ENCODE data around the gene PRKD3.
"Not testable (repeated sequence)": the region's sequence is repeated elsewhere in the genome, so short reads cannot be mapped to it uniquely, and the experiment has no call there.

PRKD3 gene

GRCh38 chr2:37306024-37306423, 18.6 kb downstream of the PRKD3 start:
- H3K9ac ChIP-seq (ENCODE audit: low read length): no peak overlapping the region
- H3K4me3 ChIP-seq (ENCODE audit: low read depth in 1 of 2, low read length in 2 of 2): no peak overlapping the region
- H3K4me1 ChIP-seq (ENCODE audit: insufficient read depth, low read length): peaks cover 10% of the 10 kb centered on the region
- no peaks in the 10 kb centered on the region for H3K9me3 ChIP-seq (ENCODE audit: low read length)
- no peak overlapping the region for H3K27ac ChIP-seq (ENCODE audit: low read depth, low read length)
- H3K27me3 ChIP-seq (ENCODE audit: control insufficient read depth in 1 of 2, insufficient read depth in 2 of 2, low read length in 2 of 2): no peaks in the 10 kb centered on the region
- no peaks in the 10 kb centered on the region for H3K36me3 ChIP-seq (ENCODE audit: insufficient read depth, low read length)

GRCh38 chr2:37302701-37303252, 21.9 kb downstream of the PRKD3 start:
- no peak overlapping the region for H3K9ac ChIP-seq (ENCODE audit: low read length)
- no peaks in the 10 kb centered on the region for H3K9me3 ChIP-seq (ENCODE audit: low read length)
- no peaks in the 10 kb centered on the region for H3K27me3 ChIP-seq (ENCODE audit: control insufficient read depth in 1 of 2, insufficient read depth in 2 of 2, low read length in 2 of 2)
- H3K36me3 ChIP-seq (ENCODE audit: insufficient read depth, low read length): no peaks in the 10 kb centered on the region
- H3K4me1 ChIP-seq (ENCODE audit: insufficient read depth, low read length): peaks cover 10% of the 10 kb centered on the region
- H3K27ac ChIP-seq (ENCODE audit: low read depth, low read length): no peak overlapping the region
- H3K4me3 ChIP-seq (ENCODE audit: low read depth in 1 of 2, low read length in 2 of 2): no peak overlapping the region

DNA sequence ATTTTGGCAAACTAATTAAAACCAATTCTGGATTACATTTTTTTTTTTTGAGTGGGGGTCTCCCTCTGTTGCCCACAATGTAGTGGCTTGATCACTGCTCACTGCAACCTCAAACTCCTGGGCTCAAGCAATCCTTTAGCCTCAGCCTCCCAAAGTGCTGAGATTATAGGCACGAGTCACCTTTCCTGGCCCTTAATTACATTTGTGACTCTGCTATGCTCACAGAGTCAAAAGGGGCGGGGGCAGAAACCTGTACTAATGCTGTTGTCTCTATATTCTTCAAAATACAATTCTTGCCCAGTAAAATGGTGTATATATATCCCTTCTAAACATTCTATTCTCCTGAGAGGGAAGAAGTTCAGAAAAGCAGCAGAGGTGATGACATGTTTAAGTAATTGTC, 23.2 kb downstream of the PRKD3 start:
- Histone ChIP-seq H3K9me3 (ENCODE audit: low read length) (no peaks in the 10 kb centered on the region), H3K36me3 (ENCODE audit: insufficient read depth, low read length) (no peaks in the 10 kb centered on the region), H3K27me3 (ENCODE audit: control insufficient read depth in 1 of 2, insufficient read depth in 2 of 2, low read length in 2 of 2) (no peaks in the 10 kb centered on the region), H3K9ac (ENCODE audit: low read length) (no peak overlapping the region), H3K4me3 (ENCODE audit: low read depth in 1 of 2, low read length in 2 of 2) (no peak overlapping the region), H3K4me1 (ENCODE audit: insufficient read depth, low read length) (peaks cover 14% of the 10 kb centered on the region), H3K27ac (ENCODE audit: low read depth, low read length) (no peak overlapping the region)

- H3K9ac ChIP-seq (ENCODE audit: low read length): no peak overlapping the region
- no peaks in the 10 kb centered on the region for H3K36me3 ChIP-seq (ENCODE audit: insufficient read depth, low read length)
- H3K27me3 ChIP-seq (ENCODE audit: control insufficient read depth in 1 of 2, insufficient read depth in 2 of 2, low read length in 2 of 2): no peaks in the 10 kb centered on the region
- no peaks in the 10 kb centered on the region for H3K9me3 ChIP-seq (ENCODE audit: low read length)
- H3K4me3 ChIP-seq (ENCODE audit: low read depth in 1 of 2, low read length in 2 of 2): no peak overlapping the region
- no peak overlapping the region for H3K27ac ChIP-seq (ENCODE audit: low read depth, low read length)
- peaks cover 14% of the 10 kb centered on the region for H3K4me1 ChIP-seq (ENCODE audit: insufficient read depth, low read length)
Observed at GRCh38 chr2:37300578-37300977, 24.1 kb downstream of the PRKD3 start.

DNA sequence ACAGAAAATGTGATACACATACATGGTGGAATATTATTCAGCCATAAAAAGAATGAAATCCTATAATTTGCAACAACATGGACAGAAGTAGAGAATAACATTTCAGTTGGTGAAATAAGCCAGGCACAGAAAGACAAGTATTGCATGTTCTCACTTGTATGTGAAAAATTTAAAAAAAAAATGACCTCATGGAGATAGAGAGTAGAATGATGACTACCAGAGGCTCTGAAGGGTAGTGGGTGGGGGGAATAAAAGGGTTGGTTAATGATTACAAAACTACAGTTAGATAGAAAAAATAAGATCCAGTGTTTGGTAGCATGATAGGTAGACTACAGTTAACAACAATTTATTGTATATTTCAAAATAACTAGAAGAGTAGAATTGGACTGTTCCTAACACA, 24.5 kb downstream of the PRKD3 start:
- Histone ChIP-seq H3K36me3 (ENCODE audit: insufficient read depth, low read length) (no peaks in the 10 kb centered on the region), H3K4me1 (ENCODE audit: insufficient read depth, low read length) (peaks cover 10% of the 10 kb centered on the region), H3K27me3 (ENCODE audit: control insufficient read depth in 1 of 2, insufficient read depth in 2 of 2, low read length in 2 of 2) (no peaks in the 10 kb centered on the region), H3K27ac (ENCODE audit: low read depth, low read length) (no peak overlapping the region), H3K9ac (ENCODE audit: low read length) (no peak overlapping the region), H3K9me3 (ENCODE audit: low read length) (no peaks in the 10 kb centered on the region), H3K4me3 (ENCODE audit: low read depth in 1 of 2, low read length in 2 of 2) (no peak overlapping the region)

DNA sequence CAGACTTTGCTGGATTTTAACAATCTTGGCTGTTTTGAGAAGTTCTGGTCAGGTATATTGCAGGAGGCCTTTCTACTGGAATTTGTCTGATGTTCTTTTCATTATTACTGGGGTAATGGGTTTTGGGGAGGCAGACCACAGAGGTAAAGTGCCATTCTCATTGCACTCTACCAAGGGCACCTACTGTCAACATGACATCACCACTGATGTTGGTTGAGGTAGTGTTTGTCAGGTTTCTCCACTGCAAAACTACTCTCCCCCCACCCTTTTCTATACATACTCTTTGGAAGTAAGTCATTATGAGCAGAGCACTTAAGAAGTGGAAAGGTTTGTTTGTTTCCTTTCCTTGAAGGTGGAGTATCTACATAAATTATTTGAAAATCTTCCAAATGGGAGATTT, 27.0 kb downstream of the PRKD3 start:
- Histone ChIP-seq H3K9ac (ENCODE audit: low read length) (no peak overlapping the region), H3K9me3 (ENCODE audit: low read length) (no peaks in the 10 kb centered on the region), H3K27me3 (ENCODE audit: control insufficient read depth in 1 of 2, insufficient read depth in 2 of 2, low read length in 2 of 2) (no peaks in the 10 kb centered on the region), H3K27ac (ENCODE audit: low read depth, low read length) (no peak overlapping the region), H3K4me1 (ENCODE audit: insufficient read depth, low read length) (peaks cover 10% of the 10 kb centered on the region), H3K4me3 (ENCODE audit: low read depth in 1 of 2, low read length in 2 of 2) (no peak overlapping the region), H3K36me3 (ENCODE audit: insufficient read depth, low read length) (no peaks in the 10 kb centered on the region)

GRCh38 chr2:37295469-37296073, 29.1 kb downstream of the PRKD3 start:
- Histone ChIP-seq H3K9me3 (ENCODE audit: low read length) (no peaks in the 10 kb centered on the region), H3K9ac (ENCODE audit: low read length) (no peak overlapping the region)

DNA sequence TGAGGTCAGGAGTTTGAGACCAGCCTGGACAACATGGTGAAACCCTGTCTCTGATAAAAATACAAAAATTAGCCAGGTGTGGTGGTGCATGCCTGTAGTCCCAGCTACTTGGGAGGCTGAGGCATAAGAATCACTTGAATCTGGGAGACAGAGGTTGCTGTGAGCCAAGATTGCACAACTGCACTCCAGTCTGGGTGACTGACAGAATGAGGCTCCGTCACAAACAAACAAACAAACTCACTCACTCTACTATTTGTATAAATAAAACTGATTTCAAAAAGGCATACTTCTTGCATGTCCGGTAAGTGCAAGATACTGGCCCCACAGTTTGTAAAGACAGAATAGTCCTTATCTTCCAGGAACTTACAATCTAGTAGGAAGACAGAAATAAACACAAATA, 29.8 kb downstream of the PRKD3 start:
- H3K27ac ChIP-seq (ENCODE audit: low read depth, low read length); H3K9me3 ChIP-seq (ENCODE audit: low read length); H3K4me1 ChIP-seq (ENCODE audit: insufficient read depth, low read length); H3K4me3 ChIP-seq (ENCODE audit: low read depth in 1 of 2, low read length in 2 of 2); H3K27me3 ChIP-seq (ENCODE audit: control insufficient read depth in 1 of 2, insufficient read depth in 2 of 2, low read length in 2 of 2); H3K9ac ChIP-seq (ENCODE audit: low read length): not testable (repeated sequence)
- H3K36me3 ChIP-seq (ENCODE audit: insufficient read depth, low read length): peaks cover 18% of the 10 kb centered on the region

More at GRCh38 chr2:37295469-37296073, 29.1 kb downstream of the PRKD3 start:
- peaks cover 4% of the 10 kb centered on the region for H3K4me1 ChIP-seq (ENCODE audit: insufficient read depth, low read length)
- H3K4me3 ChIP-seq (ENCODE audit: low read depth in 1 of 2, low read length in 2 of 2): no peak overlapping the region
- H3K27ac ChIP-seq (ENCODE audit: low read depth, low read length): no peak overlapping the region
- no peaks in the 10 kb centered on the region for H3K27me3 ChIP-seq (ENCODE audit: control insufficient read depth in 1 of 2, insufficient read depth in 2 of 2, low read length in 2 of 2)
- peaks cover 11% of the 10 kb centered on the region for H3K36me3 ChIP-seq (ENCODE audit: insufficient read depth, low read length)

- no peak overlapping the region for H3K4me3 ChIP-seq (ENCODE audit: low read depth in 1 of 2, low read length in 2 of 2)
- H3K9ac ChIP-seq (ENCODE audit: low read length): no peak overlapping the region
- no peaks in the 10 kb centered on the region for H3K4me1 ChIP-seq (ENCODE audit: insufficient read depth, low read length)
- no peaks in the 10 kb centered on the region for H3K9me3 ChIP-seq (ENCODE audit: low read length)
- H3K36me3 ChIP-seq (ENCODE audit: insufficient read depth, low read length): peaks cover 29% of the 10 kb centered on the region
- no peak overlapping the region for H3K27ac ChIP-seq (ENCODE audit: low read depth, low read length)
- H3K27me3 ChIP-seq (ENCODE audit: control insufficient read depth in 1 of 2, insufficient read depth in 2 of 2, low read length in 2 of 2): no peaks in the 10 kb centered on the region
Observed at GRCh38 chr2:37291680-37292079, 33.0 kb downstream of the PRKD3 start.

DNA sequence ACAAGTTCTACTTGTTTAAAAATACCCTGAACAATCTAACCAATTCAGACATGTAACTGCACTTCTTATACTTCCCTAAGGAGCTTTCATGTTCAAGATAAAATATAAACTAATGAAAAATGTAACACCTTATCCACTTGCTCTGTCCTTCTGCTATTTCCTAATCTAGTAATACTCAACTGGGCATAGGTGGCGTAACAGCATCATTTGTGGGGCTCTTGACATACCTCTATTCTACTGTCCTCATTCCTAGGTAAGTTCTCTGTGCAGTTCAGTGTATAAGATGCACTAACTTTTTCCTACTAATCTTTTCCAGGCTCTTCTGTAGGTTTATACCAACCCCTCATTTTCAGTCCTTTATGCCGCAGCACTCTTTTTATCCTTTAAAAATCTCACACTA, 36.7 kb downstream of the PRKD3 start:
- Histone ChIP-seq H3K36me3 (ENCODE audit: insufficient read depth, low read length) (peaks cover 37% of the 10 kb centered on the region), H3K9ac (ENCODE audit: low read length) (no peak overlapping the region), H3K27ac (ENCODE audit: low read depth, low read length) (no peak overlapping the region), H3K4me3 (ENCODE audit: low read depth in 1 of 2, low read length in 2 of 2) (no peak overlapping the region), H3K9me3 (ENCODE audit: low read length) (no peaks in the 10 kb centered on the region), H3K27me3 (ENCODE audit: control insufficient read depth in 1 of 2, insufficient read depth in 2 of 2, low read length in 2 of 2) (no peaks in the 10 kb centered on the region), H3K4me1 (ENCODE audit: insufficient read depth, low read length) (no peaks in the 10 kb centered on the region)

DNA sequence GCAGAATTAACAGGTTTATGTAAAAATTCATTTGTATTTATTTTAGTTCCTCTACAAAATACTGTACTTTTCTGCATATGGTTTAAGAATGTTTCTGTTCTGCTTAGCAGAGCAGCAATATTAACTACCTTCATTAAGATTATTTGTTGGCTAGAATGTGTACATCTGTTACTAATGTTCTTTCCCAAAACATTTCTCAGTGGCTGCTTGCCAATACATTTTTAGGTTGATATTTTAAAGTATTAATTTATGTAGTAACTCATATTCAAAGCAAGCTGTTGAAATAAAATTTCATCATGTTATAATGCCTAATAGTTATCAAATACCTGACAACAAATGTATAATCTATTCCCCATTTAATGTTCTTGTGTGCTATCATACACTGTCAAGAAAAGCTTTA, 40.3 kb downstream of the PRKD3 start:
- Histone ChIP-seq H3K27ac (ENCODE audit: low read depth, low read length) (no peak overlapping the region), H3K9ac (ENCODE audit: low read length) (no peak overlapping the region), H3K27me3 (ENCODE audit: control insufficient read depth in 1 of 2, insufficient read depth in 2 of 2, low read length in 2 of 2) (no peaks in the 10 kb centered on the region), H3K4me1 (ENCODE audit: insufficient read depth, low read length) (no peaks in the 10 kb centered on the region), H3K9me3 (ENCODE audit: low read length) (no peaks in the 10 kb centered on the region), H3K4me3 (ENCODE audit: low read depth in 1 of 2, low read length in 2 of 2) (no peak overlapping the region), H3K36me3 (ENCODE audit: insufficient read depth, low read length) (peaks cover 37% of the 10 kb centered on the region)

- Histone ChIP-seq H3K9ac (ENCODE audit: low read length) (no peak overlapping the region), H3K4me1 (ENCODE audit: insufficient read depth, low read length) (no peaks in the 10 kb centered on the region), H3K9me3 (ENCODE audit: low read length) (no peaks in the 10 kb centered on the region), H3K4me3 (ENCODE audit: low read depth in 1 of 2, low read length in 2 of 2) (no peak overlapping the region), H3K36me3 (ENCODE audit: insufficient read depth, low read length) (peaks cover 32% of the 10 kb centered on the region), H3K27me3 (ENCODE audit: control insufficient read depth in 1 of 2, insufficient read depth in 2 of 2, low read length in 2 of 2) (no peaks in the 10 kb centered on the region), H3K27ac (ENCODE audit: low read depth, low read length) (no peak overlapping the region)
Observed at GRCh38 chr2:37283207-37283606, 41.4 kb downstream of the PRKD3 start.
